K562 (cell line): ENCODE measurements around the gene TMOD2. TPM values are rescaled to one million over a fixed set of nuclear protein-coding genes. Genes with fewer than 3 reads are reported as not detected.

Experiments used
- ATF1 ChIP-seq, 2 experiments: fragments of 450-650 bp in 1 of 2; IDR thresholded peaks; 2 replicates each; pipeline ENCODE4 v1.6.1; 2016; ENCODE audit warnings: missing compliant biosample characterization in 1 of 2, missing genetic modification characterization in 1 of 2
- CBX1 ChIP-seq: sonication (generic); IDR thresholded peaks from 2 replicates; pipeline ENCODE4 v1.6.1; 2016; ENCODE audit warnings: antibody characterized with exemption, low read depth, mild to moderate bottlenecking
- CTBP1 ChIP-seq: fragments of 450-650 bp; IDR thresholded peaks from 2 replicates; pipeline ENCODE4 v1.6.1; 2016; ENCODE audit warnings: borderline replicate concordance
- EGR1 ChIP-seq: fragments of 450-650 bp; conservative IDR thresholded peaks from 2 replicates; pipeline ENCODE4 v1.6.1; 2017; ENCODE audit warnings: mild to moderate bottlenecking
- EP400 ChIP-seq: fragments of 450-650 bp; IDR thresholded peaks from 2 replicates; pipeline ENCODE4 v1.6.1; 2017; ENCODE audit warnings: antibody characterized with exemption, mild to moderate bottlenecking, moderate library complexity
- FOSL1 ChIP-seq: fragments of 200-800 bp; sonication (Bioruptor generic); conservative IDR thresholded peaks from 2 replicates; pipeline ENCODE4 v1.6.1; 2016; ENCODE audit warnings: missing genetic modification characterization, missing compliant biosample characterization
- GABPB2 ChIP-seq: fragments of 250-450 bp; sonication (Bioruptor Pico); conservative IDR thresholded peaks from 2 replicates; pipeline ENCODE4 v1.5.1; 2021; ENCODE audit warnings: mild to moderate bottlenecking
- GTF2E2 ChIP-seq: fragments of 200-800 bp; sonication (Bioruptor generic); IDR thresholded peaks from 2 replicates; pipeline ENCODE4 v1.6.1; 2016; ENCODE audit warnings: missing genetic modification characterization, missing compliant biosample characterization
- HDAC1 ChIP-seq, 2 experiments: fragments of 450-650 bp; IDR thresholded peaks; 2 replicates each; pipeline ENCODE4 v1.6.1; 2016 to 2017; ENCODE audit warnings: inconsistent platforms in 1 of 2, mild to moderate bottlenecking in 1 of 2, moderate library complexity in 1 of 2
- KDM5B ChIP-seq: fragments of 200-600 bp; sonication (generic); IDR thresholded peaks from 2 replicates; pipeline ENCODE4 v1.6.1; 2012; ENCODE audit warnings: low read depth, mild to moderate bottlenecking, moderate library complexity, low read length, control low read depth, inconsistent platforms; ENCODE audit not compliant: insufficient replicate concordance
- MTA1 ChIP-seq: fragments of 450-650 bp; IDR thresholded peaks from 2 replicates; pipeline ENCODE4 v1.6.1; 2017; ENCODE audit warnings: borderline replicate concordance
- POLR2H ChIP-seq: IDR thresholded peaks from 2 replicates; pipeline ENCODE4 v1.6.1; 2016; ENCODE audit warnings: missing genetic modification characterization, low read depth, mild to moderate bottlenecking, control low read depth, missing compliant biosample characterization, moderate library complexity
- RBM34 ChIP-seq: fragments of 200-400 bp; formaldehyde crosslinking; IDR thresholded peaks from 2 replicates; pipeline ENCODE4 v1.6.1; 2018; ENCODE audit warnings: low read length, borderline replicate concordance; ENCODE audit not compliant: insufficient read depth
- SIN3A ChIP-seq, 2 experiments: fragments of 150-350 bp in 1 of 2; IDR thresholded peaks; 2 replicates each; pipeline ENCODE4 v1.6.1; 2011 to 2016; ENCODE audit warnings: borderline replicate concordance in 2 of 2, low read depth in 2 of 2, low read length in 2 of 2, mild to moderate bottlenecking in 2 of 2, moderate library complexity in 2 of 2; ENCODE audit not compliant: control insufficient read depth in 1 of 2
- SMAD4 ChIP-seq: fragments of 250-450 bp; sonication (Bioruptor Pico); conservative IDR thresholded peaks from 2 replicates; pipeline ENCODE4 v1.8.0; 2021; ENCODE audit warnings: inconsistent platforms, mild to moderate bottlenecking, moderate library complexity
- TBL1XR1 ChIP-seq, 2 experiments: IDR thresholded peaks; 2 replicates each; pipeline ENCODE4 v1.6.1; 2012; ENCODE audit warnings: improper control_type of control experiment in 2 of 2, low read length in 2 of 2, mild to moderate bottlenecking in 1 of 2
- ZC3H11A ChIP-seq: IDR thresholded peaks from 2 replicates; pipeline ENCODE4 v1.6.1; 2012; ENCODE audit warnings: low read depth, low read length, improper control_type of control experiment
- polyA plus RNA-seq, 8 experiments: library from polyadenylated mRNA; depleted of rRNA in 4 of 8; stranded (reverse) in 5 of 8; unstranded in 3 of 8; fragments of >200 nt; fragmentation: Nextera tagmentation in 2 of 8; fragmentation: Illumina TruSeq in 1 of 8; extraction: Ambion mirVana in 2 of 8; extraction: Trizol in 1 of 8; gene quantifications; 2 replicates each; pipeline versions ENCODE4 v1.2.1 to v1.2.3, GENCODE V29; 2011 to 2014; ENCODE audit warnings: inconsistent platforms in 1 of 8, missing spikeins in 1 of 8
- total RNA-seq, 7 experiments: library from RNA; depleted of rRNA in 6 of 7; stranded (reverse); fragments of >200 nt in 6 of 7; fragmentation: Illumina TruSeq in 2 of 7; extraction: Trizol in 2 of 7; gene quantifications; 2 replicates each; pipeline versions ENCODE4 v1.2.1 to v1.2.3, GENCODE V29; 2011 to 2021; ENCODE audit warnings: low replicate concordance in 1 of 7
- TF ChIP-seq, protein P1 (sequence below), 2 experiments: IDR thresholded peaks; 2 replicates each; pipeline ENCODE4 v1.6.1; 2012; ENCODE audit warnings: improper control_type of control experiment in 2 of 2, low read depth in 2 of 2, low read length in 2 of 2, borderline replicate concordance in 1 of 2

Gene TMOD2
- total and polyA plus RNA-seq, 9 of the 15 experiments (the other 6 are each of a cell fraction or from before 2014, with no cell fraction given) = 0.49 to 3.8 (median 3.0) TPM

DNA sequence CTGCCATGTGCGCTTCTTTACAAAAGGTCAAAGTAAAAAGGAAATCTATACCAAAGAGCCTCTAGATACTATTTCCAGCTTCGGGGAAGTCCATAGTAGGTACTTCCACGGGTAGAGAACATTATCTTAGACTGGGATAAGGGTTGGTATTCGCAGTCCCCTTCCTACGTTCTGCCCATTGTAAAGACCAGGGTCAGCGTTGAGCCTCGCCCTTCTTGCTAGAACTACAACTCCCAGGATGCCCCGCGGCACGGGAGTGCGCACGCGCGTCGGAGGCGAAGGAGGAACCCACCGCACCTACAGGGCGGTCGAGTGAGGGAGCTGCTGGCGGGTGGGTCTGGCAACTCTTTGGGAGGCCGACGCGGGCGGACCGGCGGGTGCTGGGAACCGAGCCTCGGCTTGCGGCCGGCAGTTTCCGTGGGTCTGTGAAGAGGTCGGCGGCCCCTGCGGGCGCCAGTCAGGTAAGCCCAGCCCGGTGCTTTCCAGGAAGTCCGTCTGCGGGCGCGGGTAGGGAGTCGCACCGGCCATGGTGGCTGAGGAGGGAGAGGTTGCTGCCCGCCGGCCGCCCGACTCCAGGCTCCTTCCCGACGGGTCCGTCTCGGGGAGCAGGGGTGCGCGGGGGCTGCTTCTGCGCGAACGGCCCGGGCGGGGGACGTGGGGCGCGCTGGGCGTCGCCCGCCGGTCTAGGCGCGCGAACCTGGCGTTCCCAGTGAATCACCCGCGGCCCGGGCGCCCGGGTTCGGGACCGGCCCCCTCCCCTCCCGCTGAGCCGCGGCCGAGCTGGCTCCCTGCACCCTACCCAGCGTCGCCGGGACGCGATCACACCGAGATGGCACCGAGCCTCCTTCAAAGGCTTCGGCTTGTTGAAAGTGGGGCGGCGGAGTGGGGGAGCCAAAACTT lies 78.2 kb downstream of the TMOD2 start, which contains the start of gene TMOD3 (continued):
- TF ChIP-seq CTBP1 (peak; percentile 38), GABPB2 (CRISPR knock-in tag) (no peak), ZC3H11A (no peak), SMAD4 (CRISPR knock-in tag) (peak; percentile 79), EGR1 (0 out of 2 replicates have a peak, but pooled peaks have one; percentile 15), CBX1 (0 out of 2 replicates have a peak, but pooled peaks have one; percentile 38), MTA1 (0 out of 2 replicates have a peak, but pooled peaks have one; percentile 5), EP400 (peak; percentile 52; the same call in 1 of the 2 replicates), RBM34 (no peak), FOSL1 (peak; percentile 23), GTF2E2 (tag) (peak; percentile 40; the same call in 1 of the 2 replicates), SIN3A (IDR thresholded peaks at IDR 0.05; ENCODE audit: borderline replicate concordance in 2 of 2, control insufficient read depth in 1 of 2, low read depth in 2 of 2, low read length in 2 of 2) (peak; percentile 15 to 73; a peak in 2 of 4 replicates), KDM5B (peak; percentile 90), HDAC1 (IDR thresholded peaks at IDR 0.05) (peak in 1 of 2 experiments; percentile 33; a peak in 2 of 4 replicates), POLR2H (tag) (peak; percentile 66), ATF1 (CRISPR knock-in tag; IDR thresholded peaks at IDR 0.05) (no peak), ATF1 (tag; IDR thresholded peaks at IDR 0.05) (peak; percentile 45), TBL1XR1 (IDR thresholded peaks at IDR 0.05; ENCODE audit: low read length in 2 of 2) (0 out of 4 replicates have a peak, but pooled peaks have one; percentile 5 to 34)
- TF ChIP-seq, protein P1, sequence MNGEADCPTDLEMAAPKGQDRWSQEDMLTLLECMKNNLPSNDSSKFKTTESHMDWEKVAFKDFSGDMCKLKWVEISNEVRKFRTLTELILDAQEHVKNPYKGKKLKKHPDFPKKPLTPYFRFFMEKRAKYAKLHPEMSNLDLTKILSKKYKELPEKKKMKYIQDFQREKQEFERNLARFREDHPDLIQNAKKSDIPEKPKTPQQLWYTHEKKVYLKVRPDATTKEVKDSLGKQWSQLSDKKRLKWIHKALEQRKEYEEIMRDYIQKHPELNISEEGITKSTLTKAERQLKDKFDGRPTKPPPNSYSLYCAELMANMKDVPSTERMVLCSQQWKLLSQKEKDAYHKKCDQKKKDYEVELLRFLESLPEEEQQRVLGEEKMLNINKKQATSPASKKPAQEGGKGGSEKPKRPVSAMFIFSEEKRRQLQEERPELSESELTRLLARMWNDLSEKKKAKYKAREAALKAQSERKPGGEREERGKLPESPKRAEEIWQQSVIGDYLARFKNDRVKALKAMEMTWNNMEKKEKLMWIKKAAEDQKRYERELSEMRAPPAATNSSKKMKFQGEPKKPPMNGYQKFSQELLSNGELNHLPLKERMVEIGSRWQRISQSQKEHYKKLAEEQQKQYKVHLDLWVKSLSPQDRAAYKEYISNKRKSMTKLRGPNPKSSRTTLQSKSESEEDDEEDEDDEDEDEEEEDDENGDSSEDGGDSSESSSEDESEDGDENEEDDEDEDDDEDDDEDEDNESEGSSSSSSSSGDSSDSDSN (IDR thresholded peaks at IDR 0.05; ENCODE audit: borderline replicate concordance in 1 of 2, low read depth in 2 of 2, low read length in 2 of 2) = peak; percentile 43 to 63; a peak in 3 of 4 replicates
- TF ChIP-seq, all 486 proteins: peak for 94
